CD1c-positive myeloid dendritic cell (primary cell): Measurements from ENCODE around the gene SFI1.
"Not testable (repeated sequence)": the region's sequence is repeated elsewhere in the genome, so short reads cannot be mapped to it uniquely, and the experiment has no call there.

Experiments used
- DNase-seq: peaks from one replicate; pipeline ENCODE4 v3.0.0-alpha.2; 2016; ENCODE audit errors: extremely low spot score

Gene SFI1

DNA sequence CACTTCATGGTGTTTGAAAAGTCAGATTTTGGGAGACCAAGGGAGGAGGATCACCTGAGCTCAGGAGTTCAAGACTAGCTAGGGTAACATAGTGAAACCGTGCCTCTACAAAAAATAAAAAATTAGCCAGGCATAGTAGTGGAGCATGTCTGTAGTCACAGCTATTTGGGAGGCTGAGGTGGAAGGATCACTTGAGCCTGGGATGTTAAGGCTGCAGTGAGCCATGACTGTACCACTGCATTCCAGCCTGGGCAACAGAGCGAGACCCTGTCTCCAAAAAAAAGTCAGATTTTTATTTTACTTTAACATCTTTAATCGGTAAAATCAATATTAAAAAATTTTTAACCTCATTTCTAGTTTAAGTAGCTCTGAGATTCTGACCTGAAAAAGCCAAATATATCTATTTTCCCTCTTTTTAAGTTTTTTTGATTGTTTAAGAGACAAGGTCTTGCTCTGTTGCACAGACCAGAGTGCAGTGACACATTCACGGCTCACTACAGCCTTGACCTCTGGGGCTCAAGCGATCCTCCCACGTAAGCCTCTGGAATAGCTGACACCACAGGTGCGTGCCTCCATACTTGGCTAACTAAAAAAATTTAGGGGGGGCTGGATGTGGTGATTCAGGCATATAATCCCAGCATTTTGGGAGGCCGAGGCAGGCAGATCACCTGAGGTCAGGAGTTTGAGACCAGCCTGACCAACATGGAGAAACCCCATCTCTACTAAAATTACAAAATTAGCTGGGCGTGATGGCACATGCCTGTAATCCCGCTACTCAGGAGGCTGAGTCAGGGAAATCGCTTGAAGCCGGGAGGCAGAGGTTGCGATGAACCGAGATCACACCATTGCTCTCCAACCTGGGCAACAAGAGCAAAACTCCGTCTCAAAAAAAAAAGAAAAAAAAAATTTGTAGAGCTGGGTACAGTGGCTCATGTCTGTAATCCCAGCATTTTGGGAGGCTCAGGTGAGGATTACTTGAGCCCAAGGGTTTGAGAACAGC is 48.4 kb downstream of the SFI1 start:
- no peak for DNase-seq

- no peak for DNase-seq
These were observed 54.6 kb downstream of the SFI1 start for GRCh38 chr22:31550871-31551370.

GRCh38 chr22:31556627-31557203 is 60.4 kb downstream of the SFI1 start:
- peak; percentile 29 for DNase-seq

DNA sequence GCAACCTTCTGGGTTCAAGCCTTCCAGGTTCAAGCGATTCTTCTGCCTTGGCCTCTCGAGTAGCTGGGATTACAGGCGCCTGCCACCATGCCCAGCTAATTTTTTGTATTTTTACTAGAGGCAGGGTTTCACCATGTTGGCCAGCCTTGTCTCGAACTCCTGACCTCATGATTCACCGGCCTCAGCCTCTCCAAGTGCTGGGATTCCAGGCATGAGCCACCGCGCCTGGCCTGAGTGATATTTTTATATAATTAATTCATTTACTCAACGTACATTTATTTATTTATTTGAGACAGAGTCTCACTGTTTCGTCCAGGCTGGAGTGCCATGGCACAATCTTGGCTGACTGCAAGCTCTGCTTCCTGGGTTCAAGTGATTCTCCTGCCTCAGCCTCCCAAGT is 62.2 kb downstream of the SFI1 start:
- not testable (repeated sequence) for DNase-seq

GRCh38 chr22:31561238-31561887 is 65.0 kb downstream of the SFI1 start:
- peak; percentile 39 for DNase-seq

GRCh38 chr22:31561970-31562369 is 65.6 kb downstream of the SFI1 start:
- no peak for DNase-seq

DNA sequence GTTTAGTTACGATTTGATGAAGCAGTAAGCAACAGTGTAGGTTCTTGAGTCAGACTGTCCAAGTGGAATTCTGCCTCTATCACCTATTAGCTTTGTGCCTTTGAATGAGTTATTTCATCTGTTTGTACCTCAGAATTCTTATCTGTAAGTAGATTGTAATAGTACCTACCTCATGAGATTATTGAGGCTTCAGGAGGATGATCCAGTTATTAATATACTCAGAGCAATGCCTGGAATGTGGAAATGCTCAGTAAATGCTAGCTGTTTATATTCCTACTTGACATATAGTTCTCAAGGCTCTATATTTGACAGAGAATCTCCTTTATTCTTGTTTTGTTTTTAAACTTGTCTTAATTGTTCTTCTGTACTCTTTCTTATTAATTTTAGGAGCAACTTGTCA is 70.1 kb downstream of the SFI1 start:
- no peak for DNase-seq

DNA sequence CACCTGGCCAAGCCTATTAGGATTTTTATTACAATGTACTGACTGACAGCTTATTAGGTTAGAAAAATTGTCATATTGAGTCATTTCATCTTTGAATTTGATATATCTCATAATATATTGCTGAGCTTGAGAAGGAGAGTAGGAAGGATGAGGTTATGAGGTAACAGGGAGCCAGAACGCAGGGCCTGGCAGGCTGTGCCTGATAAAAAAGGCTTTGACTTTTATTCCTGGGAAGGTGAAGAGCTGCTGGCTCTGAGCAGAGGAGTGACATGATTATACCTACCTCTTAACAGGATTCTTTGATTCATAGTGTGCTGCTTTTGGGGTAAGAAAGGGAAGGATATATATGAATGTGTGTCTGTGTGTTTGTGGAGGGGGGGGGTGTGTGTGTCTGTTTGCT is 70.9 kb downstream of the SFI1 start:
- no peak for DNase-seq

DNA sequence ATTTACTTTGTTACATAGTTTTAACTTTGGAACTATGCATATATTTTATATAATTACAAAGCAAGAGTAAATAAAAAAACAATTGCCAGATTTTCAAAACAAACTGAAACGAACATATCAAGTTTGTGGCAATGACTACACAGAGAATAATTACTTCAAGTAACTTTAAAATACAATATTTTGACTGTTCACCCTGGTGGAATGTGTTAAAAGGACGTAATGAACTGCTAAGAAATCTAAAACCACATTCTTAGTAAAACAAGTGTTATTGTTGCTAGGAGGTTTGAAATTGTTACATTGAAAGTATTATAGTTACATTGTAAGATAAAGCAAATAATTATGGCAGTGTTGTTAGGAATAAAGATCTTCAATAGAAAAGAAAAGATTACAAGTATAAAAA is 71.4 kb downstream of the SFI1 start:
- no peak for DNase-seq

DNA sequence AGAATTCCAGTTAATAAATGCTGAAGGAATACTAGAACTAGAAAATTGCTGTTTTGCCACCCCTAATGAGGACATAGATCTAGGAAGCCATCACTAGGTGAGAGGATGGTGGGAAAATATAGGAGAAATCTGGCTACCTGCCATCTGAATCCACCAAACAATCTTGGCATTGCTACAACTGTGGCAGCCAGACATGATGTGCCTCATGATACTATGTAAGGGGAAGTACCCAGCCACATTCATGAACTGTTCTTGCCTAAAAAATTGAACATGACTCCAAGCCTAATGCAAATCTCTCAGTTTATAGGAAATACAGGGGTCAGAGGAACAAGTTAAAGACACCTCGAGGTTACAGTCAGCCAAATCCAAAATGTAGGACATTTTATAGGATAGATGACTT is 72.8 kb downstream of the SFI1 start:
- no peak for DNase-seq

GRCh38 chr22:31572939-31573338 is 76.6 kb downstream of the SFI1 start:
- no peak for DNase-seq

- DNase-seq: no peak
These were observed 77.8 kb downstream of the SFI1 start for GRCh38 chr22:31574055-31574670.

- no peak for DNase-seq
These were observed 78.9 kb downstream of the SFI1 start for GRCh38 chr22:31575190-31575589.

- DNase-seq: no peak
These were observed 81.4 kb downstream of the SFI1 start for GRCh38 chr22:31577711-31578110.

DNA sequence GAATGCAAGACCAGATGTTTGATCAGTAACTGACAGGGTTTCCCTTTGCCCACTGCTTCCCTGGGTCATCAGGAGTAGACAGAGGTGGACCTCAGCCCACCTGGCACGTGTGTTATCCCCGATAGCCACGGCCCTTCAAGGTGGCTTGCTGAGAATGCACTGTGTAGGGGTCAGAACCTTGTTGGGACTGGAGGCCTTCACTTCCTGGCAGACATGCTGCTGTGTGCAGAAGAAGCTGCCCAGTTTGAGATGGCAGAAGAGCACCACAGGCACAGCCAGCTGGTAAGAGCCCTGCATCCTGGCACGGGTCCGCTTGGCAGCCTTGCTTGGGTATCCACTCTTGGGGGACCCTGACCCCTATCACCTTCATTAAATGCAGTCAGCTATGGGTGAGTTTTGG is 81.8 kb downstream of the SFI1 start:
- no peak for DNase-seq

- DNase-seq: no peak
These were observed 83.5 kb downstream of the SFI1 start for GRCh38 chr22:31579835-31580242.

DNA sequence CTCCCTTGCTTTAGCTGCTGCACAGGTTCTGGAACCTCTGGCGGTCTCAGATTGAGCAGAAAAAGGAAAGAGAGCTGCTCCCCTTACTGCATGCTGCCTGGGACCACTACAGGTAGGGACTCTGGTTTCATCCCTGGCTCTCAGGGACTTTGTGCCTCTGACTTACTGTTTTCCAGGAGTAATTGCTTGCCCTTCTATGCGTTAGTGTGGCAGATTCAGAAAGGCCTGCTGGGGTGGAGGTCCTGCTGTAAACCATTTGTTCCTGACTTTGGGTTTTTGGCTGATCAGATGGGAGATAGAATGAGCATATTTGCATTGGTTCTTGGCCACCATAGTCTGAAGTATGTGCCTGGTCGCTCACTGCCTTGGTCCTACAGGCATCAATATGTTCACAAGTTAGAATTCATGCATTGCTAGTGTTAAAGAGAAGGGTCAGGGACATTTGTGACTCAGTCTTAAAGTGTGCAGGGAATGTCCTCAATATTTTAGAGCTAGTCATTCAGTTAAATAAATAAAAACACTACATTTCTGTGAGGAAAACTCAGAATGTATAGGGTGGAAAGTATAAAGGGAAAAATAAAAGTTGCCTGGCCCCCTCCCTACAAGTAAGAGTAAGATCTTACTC is 87.6 kb downstream of the SFI1 start:
- DNase-seq: no peak

DNA sequence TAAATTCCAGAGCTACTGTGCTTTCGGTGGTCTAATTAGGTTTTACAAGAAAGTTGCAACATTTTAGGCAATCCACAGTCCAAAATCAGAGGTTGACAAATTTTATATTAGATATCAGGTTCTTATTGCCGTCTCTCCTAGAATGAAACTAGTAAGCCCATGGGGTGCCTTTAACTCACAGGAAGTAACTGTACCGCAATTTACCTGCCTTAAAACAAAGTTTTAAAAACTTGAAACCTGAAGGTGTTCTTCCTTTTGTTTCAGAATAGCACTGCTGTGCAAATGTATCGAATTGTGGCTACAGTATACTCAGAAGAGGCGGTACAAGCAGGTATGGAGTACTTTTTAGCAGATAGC is 88.4 kb downstream of the SFI1 start:
- DNase-seq: no peak

DNA sequence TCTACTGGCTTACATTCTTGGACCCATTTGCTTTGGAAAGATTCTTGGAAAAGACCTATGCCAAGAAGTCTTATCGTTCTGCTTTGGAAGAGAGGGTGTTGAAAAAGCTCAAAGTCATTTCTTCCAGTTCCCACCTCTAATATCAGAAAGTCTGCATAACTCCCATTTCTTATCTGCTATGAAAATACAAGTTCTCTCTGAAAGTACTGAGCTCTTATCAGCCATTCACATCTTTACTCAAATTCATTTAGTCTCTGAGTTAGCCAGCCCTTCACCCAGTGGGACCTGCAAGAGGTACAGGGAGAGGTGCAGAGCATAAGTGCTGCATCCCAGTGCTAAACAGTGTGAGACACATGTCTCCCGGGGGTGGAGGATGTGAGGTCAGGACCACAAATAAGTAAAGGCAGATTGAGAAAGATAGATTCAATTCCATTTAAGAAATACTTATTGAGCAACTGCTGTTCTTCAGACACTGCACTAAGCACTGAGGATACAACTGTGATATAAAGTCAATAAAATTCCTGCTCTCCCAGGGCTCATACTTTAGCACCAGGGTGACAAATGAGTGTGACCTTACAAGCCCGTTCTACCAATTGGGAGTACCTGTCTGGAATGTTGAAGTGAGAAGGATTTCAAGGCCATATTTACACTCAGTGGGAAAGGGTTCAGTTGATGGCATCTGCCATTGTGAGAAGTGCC is 89.0 kb downstream of the SFI1 start:
- DNase-seq: no peak

GRCh38 chr22:31586137-31586920 is 90.0 kb downstream of the SFI1 start:
- DNase-seq: no peak
